Epithelial cell of esophagus (primary cell): Measurements from ENCODE around the gene LRRC75A.
A peak's percentile ranks its signal among the peaks of the same experiment; 100 is the strongest.

ENCODE experiments used
- DNase-seq: peaks from one replicate; pipeline ENCODE4 v3.0.0; 2010; ENCODE audit warnings: low read depth
- H3K4me3 ChIP-seq: 2 replicates; pipeline ENCODE4 v1.5.1; 2011; ENCODE audit warnings: mild to moderate bottlenecking, low read length, control low read depth
- TF ChIP-seq, protein P1 (sequence below): IDR thresholded peaks from 2 replicates; pipeline ENCODE4 v1.5.1; 2011; ENCODE audit warnings: low read depth, mild to moderate bottlenecking, low read length, control low read depth, inconsistent platforms; ENCODE audit not compliant: insufficient read depth; ENCODE audit errors: missing control alignments

Gene LRRC75A

GRCh38 chr17:16521070-16521727 lies 29.2 kb upstream of the LRRC75A start:
- H3K4me3 ChIP-seq, result no peak overlapping the region
- peak; percentile 88 for DNase-seq
- TF ChIP-seq, protein P1, sequence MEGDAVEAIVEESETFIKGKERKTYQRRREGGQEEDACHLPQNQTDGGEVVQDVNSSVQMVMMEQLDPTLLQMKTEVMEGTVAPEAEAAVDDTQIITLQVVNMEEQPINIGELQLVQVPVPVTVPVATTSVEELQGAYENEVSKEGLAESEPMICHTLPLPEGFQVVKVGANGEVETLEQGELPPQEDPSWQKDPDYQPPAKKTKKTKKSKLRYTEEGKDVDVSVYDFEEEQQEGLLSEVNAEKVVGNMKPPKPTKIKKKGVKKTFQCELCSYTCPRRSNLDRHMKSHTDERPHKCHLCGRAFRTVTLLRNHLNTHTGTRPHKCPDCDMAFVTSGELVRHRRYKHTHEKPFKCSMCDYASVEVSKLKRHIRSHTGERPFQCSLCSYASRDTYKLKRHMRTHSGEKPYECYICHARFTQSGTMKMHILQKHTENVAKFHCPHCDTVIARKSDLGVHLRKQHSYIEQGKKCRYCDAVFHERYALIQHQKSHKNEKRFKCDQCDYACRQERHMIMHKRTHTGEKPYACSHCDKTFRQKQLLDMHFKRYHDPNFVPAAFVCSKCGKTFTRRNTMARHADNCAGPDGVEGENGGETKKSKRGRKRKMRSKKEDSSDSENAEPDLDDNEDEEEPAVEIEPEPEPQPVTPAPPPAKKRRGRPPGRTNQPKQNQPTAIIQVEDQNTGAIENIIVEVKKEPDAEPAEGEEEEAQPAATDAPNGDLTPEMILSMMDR, result peak; percentile 96

- DNase-seq, result no peak
- TF ChIP-seq, protein P1, result no peak
- no peak overlapping the region for H3K4me3 ChIP-seq
Observed at GRCh38 chr17:16519021-16519420, 27.0 kb upstream of the LRRC75A start.

GRCh38 chr17:16517477-16517876 lies 25.5 kb upstream of the LRRC75A start:
- DNase-seq, result no peak
- TF ChIP-seq, protein P1, result no peak
- no peak overlapping the region for H3K4me3 ChIP-seq

DNA sequence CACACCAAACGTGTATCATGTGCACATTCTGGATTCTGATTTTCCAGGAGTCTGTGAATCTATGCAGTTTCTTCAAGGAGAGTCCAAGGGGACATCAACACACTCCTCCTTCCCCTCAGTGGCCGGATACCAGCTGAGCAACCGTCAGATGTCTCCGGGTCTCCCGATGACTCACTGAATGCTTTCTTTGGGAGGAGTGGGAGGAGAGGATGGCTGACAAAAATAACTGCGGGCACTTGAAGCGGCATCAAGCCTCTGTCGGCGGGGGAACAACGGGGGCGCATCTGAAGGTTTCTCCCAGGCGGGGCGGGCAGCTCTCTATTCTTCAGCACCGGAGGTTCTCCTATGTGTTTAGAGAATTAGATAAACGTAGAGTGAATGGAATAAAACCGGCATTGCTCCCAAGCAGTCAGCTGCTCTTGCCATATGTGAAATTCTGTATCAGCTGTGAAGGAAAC lies 24.6 kb upstream of the LRRC75A start:
- DNase-seq, result peak; percentile 55
- TF ChIP-seq, protein P1, result no peak
- H3K4me3 ChIP-seq, result no peak overlapping the region

DNA sequence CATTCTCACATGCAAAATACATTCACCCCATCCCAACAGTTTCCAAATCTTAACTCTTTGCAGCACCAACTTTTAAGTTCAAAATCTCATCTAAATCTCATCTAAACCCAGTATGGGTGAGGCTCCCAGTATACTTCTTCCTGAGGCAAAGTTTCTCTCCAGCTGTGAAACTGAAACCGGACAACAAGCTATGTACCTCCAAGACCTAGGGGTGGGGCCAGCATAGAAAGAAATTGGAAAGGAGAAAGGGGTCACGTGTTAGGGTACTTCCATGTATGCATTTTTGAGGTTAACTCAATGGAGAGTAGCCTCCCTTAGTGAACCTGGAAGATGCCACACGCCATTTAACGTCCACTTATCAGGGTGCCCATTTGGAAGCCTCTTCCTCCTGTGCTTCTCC lies 23.9 kb upstream of the LRRC75A start:
- no peak for DNase-seq
- H3K4me3 ChIP-seq, result no peak overlapping the region
- TF ChIP-seq, protein P1, result no peak

DNA sequence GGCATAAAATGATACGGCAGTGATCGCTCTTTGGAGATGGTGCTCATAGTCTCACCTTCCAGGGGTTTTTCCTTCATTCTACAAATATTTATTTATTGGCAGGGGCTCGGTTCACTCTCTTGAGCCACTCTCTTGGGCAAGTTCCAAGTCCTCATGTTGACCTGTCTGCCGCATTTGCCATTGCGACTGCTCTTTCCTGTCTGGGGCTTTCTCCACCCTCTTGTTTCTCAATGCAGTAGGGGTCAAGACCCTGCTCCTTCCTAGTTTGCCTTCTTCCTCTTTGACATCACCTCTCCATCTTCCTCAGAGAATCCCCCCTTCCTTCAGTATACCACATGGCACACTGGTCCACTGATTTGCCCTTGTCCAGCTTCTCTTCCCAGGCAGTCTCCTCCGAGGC lies 21.9 kb upstream of the LRRC75A start:
- no peak overlapping the region for H3K4me3 ChIP-seq
- no peak for DNase-seq
- TF ChIP-seq, protein P1, result no peak

GRCh38 chr17:16512011-16512410 lies 20.0 kb upstream of the LRRC75A start:
- TF ChIP-seq, protein P1, result no peak
- no peak overlapping the region for H3K4me3 ChIP-seq
- no peak for DNase-seq
